ENCODE data around the gene MRO. TPM values are rescaled to one million over a fixed set of nuclear protein-coding genes. Genes with fewer than 3 reads are reported as not detected.
"Not testable (repeated sequence)": the region's sequence is repeated elsewhere in the genome, so short reads cannot be mapped to it uniquely, and the experiment has no call there.

The MRO gene
- total RNA-seq, 1 donor from 2014 or later: 0.75 TPM

DNA sequence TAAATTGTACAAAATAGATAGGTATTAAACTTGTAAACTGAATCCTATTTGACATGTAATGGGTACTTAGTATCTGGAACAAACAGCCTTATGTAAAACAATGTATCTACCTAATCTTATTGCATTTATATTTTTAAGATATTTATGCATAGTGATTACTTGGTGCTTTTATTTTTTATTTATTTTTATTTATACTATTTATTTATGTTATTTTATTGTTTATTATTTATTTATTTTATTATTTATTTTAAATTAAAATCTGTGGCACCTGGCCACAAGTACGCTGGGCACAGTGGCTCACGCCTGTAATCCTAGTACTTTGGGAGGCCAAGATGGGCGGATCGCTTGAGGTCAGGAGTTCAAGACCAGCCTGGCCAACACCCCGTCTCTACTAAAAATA lies 26.9 kb downstream of the MRO start:
- DNase-seq (ENCODE audit: low spot score): no peak

DNA sequence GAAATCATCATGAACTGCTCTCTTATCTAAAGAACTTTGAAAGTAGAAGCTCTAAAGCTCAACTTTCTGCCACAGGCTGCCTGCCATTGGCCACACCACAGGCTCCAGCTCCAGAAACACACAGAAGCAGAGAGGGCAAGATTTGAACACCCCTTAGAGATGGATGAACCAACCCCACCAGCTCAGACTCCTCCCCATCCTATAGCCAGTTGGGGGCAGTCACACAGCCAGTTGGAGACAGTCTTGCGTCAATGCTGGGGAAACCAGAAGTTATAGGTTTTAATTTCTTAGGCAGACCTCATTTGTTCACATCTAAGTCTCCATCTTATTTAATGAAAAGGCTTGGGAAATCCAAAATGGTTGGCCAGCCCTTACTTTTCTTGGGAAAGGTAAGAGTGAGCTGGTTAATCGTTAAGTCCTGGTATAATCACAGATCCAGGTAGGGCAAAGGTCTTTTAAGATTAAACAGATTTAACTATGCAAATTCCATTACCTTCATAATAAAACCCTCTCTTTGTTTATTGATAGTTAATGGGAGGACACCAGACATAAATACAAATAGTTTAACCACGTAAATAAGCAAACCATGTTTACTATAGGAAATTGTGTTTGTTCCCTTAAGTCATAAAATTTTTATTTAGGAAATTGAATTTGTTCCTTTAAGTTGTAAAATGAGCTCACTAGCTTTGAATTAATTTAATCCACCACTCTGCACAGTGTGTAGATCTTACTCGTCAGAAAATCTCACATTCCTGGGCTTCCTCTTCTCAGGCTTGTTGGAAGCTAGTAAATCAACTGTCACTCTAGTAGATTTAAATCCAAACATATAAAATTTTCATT lies 28.0 kb downstream of the MRO start:
- no peak for DNase-seq (ENCODE audit: low spot score)

GRCh38 chr18:50790948-50791347 lies 28.9 kb downstream of the MRO start:
- no peak for DNase-seq (ENCODE audit: low spot score)

DNA sequence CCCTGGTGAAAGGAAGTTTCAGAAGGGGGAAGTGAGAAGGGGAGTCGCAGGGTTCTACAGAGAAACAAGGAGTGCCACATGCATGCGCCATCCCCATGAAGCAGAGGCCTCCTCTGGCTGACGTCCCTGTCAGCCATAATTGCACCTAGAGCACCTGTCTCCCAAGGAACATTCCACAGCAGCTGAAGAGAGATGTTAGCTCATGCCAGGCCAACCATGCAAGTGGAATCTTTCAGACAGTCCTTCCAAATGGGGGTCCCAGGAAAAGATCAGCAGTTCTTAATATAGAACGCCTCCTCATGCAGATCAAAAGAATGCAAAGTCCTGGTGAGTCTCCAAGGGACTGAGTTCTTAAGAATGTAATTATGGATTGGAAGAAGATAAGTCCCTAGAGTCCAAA lies 29.6 kb downstream of the MRO start:
- no peak for DNase-seq (ENCODE audit: low spot score)

- DNase-seq (ENCODE audit: low spot score): no peak
Observed at GRCh38 chr18:50788284-50788683, 31.5 kb downstream of the MRO start.

DNA sequence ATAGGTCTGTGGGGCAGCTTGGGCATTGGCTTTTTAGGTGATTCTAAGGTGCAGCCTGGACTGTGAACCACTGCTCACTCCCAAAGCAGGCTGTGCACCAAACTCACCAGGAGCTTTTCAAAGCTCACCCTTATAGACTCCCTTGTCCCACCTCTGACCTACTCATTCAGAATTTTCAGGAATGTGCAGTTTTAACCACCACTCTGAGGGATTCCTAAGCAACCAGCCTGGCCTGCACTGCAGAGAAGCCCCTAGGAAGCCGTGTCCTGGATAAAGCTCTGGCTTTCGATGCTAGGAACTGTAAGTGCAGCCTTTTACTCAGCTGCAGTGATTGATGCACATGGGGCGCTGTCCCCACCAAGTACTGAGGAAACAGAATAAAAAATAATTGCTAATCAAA lies 33.0 kb downstream of the MRO start:
- no peak for DNase-seq (ENCODE audit: low spot score)

DNA sequence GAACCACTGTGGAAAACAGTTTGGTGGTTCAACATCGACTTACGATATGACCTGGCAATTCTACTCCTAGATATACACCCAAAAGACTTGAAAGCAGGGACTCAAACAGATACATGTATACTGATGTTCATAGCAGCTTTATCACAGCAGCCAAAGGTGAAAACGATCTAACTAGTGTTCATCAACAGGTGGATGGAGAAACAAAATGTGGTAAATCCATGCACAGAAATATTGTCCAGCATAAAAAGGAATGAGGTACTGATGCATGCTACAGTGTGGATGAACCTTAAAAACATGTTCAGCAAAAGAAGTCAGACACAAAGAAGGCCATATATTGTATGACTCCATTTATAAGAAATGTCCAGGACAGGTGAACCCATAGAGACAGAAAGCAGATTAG lies 36.3 kb downstream of the MRO start:
- DNase-seq (ENCODE audit: low spot score): no peak

DNA sequence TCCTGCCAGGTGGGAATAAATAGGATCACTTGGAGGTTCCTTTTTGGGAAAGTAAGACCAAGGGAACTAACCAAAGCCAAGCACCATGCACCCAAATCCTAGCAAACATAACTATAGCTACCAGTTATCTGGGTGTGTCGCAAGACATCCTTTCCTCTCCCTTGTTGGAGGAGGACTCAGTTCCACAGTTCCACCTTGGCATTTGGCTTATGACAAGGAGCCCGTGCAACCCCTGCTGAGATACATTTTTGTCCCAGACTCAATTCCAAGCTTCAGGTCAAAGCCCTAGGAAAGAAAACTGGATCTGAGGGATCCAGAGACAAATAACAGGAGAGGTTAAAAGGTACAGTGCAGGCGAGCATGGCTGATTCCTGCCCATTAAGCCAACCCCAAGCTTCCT lies 40.8 kb downstream of the MRO start:
- DNase-seq (ENCODE audit: low spot score): not testable (repeated sequence)

DNA sequence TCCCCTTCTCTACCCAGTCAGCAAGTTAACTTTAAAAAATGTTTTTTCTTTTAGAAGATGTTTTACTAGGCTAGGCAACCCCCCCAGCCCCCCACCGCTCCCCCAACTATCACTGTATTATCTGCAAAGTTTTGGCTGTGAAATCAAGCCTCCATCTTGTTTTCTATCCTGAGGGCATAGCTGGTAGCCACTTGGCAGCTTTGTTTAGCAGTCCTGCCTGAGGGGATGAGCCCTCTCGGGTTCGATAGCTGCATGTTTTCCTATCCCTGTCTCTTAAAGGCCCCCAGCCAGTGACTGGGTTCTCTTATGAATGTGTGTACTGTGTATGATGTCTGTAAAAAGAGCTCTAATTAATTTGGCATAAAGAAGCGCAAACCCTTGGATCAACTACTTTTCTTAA lies 43.4 kb downstream of the MRO start:
- no peak for DNase-seq (ENCODE audit: low spot score)

GRCh38 chr18:50775726-50776125 lies 44.1 kb downstream of the MRO start:
- no peak for DNase-seq (ENCODE audit: low spot score)

- no peak for DNase-seq (ENCODE audit: low spot score)
Observed at GRCh38 chr18:50775207-50775606, 44.6 kb downstream of the MRO start.

- no peak for DNase-seq (ENCODE audit: low spot score)
Observed at GRCh38 chr18:50769463-50769862, 50.4 kb downstream of the MRO start.

DNA sequence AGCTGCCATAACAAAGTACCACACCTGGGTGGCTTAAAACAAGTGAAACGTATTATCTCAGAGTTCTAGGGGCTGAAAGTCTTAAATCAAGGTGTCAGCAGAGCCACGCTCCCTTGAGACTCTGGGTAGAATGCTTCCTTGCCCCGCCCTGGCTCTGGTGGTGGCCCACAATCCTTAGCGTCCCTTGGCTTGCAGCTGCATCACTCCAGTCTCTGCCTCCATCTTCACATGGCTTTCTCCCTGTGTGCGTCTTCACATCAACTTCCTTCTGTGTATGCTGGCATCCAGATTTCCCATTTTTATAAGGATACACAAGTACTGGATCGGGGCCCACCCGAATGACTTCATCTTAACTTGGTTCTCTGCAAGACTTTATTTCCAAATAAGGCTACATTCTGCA lies 62.5 kb downstream of the MRO start:
- no peak for DNase-seq (ENCODE audit: low spot score)

GRCh38 chr18:50754297-50754696 lies 65.5 kb downstream of the MRO start:
- DNase-seq (ENCODE audit: low spot score): no peak

DNA sequence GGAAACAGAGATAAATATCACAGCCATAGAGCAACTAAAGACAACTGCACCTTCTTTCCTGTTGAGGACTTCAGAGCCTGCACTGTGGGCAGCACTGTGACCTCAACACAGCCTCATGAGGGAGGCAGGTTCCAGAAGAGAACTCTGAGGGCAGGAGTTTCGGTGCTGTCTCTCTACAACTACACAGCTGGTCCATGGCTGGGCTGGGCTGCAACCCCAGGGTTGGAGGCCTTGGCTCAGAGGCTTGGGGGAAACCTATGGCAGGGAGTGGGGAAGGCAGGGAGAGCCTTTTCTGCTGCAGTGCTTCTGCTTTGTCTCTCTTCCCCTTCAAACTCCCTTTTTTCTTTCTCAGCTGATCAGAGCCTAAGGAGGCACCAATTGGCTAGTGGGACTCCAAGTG lies 66.5 kb downstream of the MRO start:
- no peak for DNase-seq (ENCODE audit: low spot score)

DNA sequence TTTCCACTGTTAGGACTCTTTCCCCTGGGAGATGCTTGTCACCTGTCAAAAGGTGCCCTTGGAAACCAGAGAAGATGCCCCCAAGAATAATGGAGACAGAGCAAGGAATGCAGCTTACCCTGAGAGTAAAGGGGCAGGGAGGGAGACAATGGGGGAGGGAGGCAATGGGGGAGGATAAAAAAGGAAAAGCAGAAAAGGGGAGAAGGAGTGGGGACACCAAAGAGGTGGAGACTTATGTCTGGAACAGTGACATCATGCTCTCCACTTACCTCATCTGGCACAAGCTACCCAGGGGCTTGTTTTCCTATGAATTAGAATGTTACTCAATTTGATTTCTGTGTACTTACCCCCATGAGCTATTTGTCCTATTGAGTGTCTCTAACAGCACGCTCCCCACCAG lies 67.9 kb downstream of the MRO start:
- DNase-seq (ENCODE audit: low spot score): no peak

GRCh38 chr18:50751490-50751889 lies 68.3 kb downstream of the MRO start:
- no peak for DNase-seq (ENCODE audit: low spot score)

DNA sequence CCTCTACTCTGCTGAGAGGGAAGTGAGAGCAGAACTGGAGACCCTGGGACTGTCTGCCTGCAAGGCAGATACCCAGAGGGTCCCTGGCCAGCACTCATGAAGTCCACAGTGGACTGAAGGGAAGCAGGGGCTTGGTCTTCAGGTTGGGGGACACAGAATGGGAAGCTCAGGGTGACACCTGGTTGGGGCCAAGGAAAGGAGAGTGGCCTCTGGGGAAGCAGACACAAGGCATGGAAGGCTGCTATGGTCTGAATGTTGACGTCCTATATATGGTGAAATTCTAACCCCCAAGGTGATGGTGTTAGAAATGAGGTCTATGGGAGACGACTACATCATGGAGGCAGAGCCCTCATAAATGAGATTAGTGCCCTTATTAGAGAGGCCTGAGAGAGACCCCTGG lies 69.3 kb downstream of the MRO start:
- DNase-seq (ENCODE audit: low spot score): no peak

DNA sequence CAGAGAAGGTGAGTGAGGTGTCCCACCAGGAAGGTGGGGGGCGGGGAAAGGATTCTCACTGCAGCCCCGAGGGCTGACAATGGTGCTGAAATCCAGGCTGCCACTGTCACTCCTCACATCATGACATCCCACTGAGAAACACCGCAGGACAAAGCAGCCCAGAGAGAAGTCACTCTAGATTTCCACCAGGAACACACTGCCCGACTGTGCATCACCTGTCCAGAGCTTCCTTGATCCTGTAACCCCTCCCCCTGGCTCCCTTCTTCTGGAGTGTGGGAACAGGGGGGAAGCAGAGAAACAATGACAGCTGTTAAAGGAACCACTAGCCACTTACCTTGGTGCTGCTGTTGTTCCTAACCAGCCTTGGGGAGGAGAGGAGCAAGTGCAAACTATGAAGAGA lies 69.9 kb downstream of the MRO start:
- no peak for DNase-seq (ENCODE audit: low spot score)

GRCh38 chr18:50749421-50749820 lies 70.4 kb downstream of the MRO start:
- no peak for DNase-seq (ENCODE audit: low spot score)

- no peak for DNase-seq (ENCODE audit: low spot score)
Observed at GRCh38 chr18:50748243-50749229, 71.3 kb downstream of the MRO start.

GRCh38 chr18:50747849-50748242 lies 72.0 kb downstream of the MRO start:
- no peak for DNase-seq (ENCODE audit: low spot score)

DNA sequence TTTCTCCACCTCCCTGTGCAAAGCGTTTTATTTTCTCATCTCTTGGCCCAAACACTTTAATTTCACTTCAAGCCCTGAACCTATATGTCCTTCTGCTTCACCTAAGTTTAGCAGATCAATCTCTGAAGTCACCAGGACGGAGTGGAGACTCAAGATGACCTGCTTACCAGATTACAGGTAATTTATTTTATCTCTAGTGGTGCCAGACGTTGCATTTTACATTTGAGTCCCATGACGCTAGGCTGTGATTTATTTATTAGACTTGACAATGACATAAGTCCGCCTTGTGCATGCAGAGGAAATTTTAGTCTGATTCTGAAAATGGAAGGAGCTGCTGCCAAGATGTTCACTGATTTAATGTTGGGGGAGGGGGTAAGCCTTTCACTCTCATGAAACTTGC lies 73.9 kb downstream of the MRO start:
- DNase-seq (ENCODE audit: low spot score): no peak

Measured in mucosa of gallbladder (tissue), 1 donor.